Right lobe of liver (tissue), 6 donors: ENCODE results near the gene GRIK2. TPM values are rescaled to one million over a fixed set of nuclear protein-coding genes. Genes with fewer than 3 reads are reported as not detected.

Experiments used
- ATAC-seq, 4 donors: fragments of 200-7000 bp; cut with Tn5 transposase; one replicate each; pipeline ENCODE4 v1.9.1; 2020; ENCODE audit warnings: mild to moderate bottlenecking in 4 of 4, moderate library complexity in 4 of 4
- DNase-seq, 3 donors: peaks; one replicate each; pipeline ENCODE4 v3.0.0-alpha.2; 2020
- H3K27ac ChIP-seq, 3 donors: fragments of 200-600 bp; one replicate each; pipeline ENCODE4 v1.8.0; 2022
- H3K27me3 ChIP-seq, 2 donors: fragments of 200-600 bp; one replicate each; pipeline ENCODE4 v1.8.0; 2022
- H3K36me3 ChIP-seq, 4 donors: fragments of 200-600 bp; sonication (generic) in 1 of 4; one replicate each; pipeline versions ENCODE4 v1.5.1 to v1.8.0; 2017 to 2022; ENCODE audit warnings: control low read depth in 1 of 4
- H3K4me1 ChIP-seq, 4 donors: fragments of 200-600 bp; sonication (generic) in 1 of 4; one replicate each; pipeline versions ENCODE4 v1.5.1 to v1.8.0; 2017 to 2022; ENCODE audit warnings: control low read depth in 1 of 4
- H3K4me3 ChIP-seq, 3 donors: fragments of 200-600 bp; one replicate each; pipeline ENCODE4 v1.8.0; 2022
- H3K9me3 ChIP-seq, 4 donors: fragments of 200-600 bp; sonication (generic) in 1 of 4; one replicate each; pipeline versions ENCODE4 v1.5.1 to v1.8.0; 2017 to 2022; ENCODE audit warnings: control low read depth in 1 of 4
- POLR2A ChIP-seq: fragments of 450-650 bp; IDR thresholded peaks from one replicate; pipeline ENCODE4 v1.6.1; 2017; ENCODE audit warnings: antibody characterized with exemption, mild to moderate bottlenecking
- WGBS: methylation state at CpG from one replicate; pipeline ENCODE4 v1.1.6; 2018; ENCODE audit warnings: low coverage, low lambda C conversion rate; ENCODE audit not compliant: insufficient coverage; ENCODE audit errors: missing lambda C conversion rate; 5-methylcytosine and 5-hydroxymethylcytosine counted together
- intact Hi-C, 2 donors: fragments of 100-400 bp; cut with DNase I; formaldehyde crosslinking; loops; one replicate each; pipeline versions ENCODE4 v1.11.2 to v1.14.1; 2022
- total RNA-seq, 6 experiments: library from RNA; depleted of rRNA in 2 of 6; stranded (reverse); fragments of >200 nt in 2 of 6; fragmentation: NEBNext Ultra II Directional in 3 of 6; extraction: Animal tissue kit (Norgen Biotek cat#: 25700) in 3 of 6; gene quantifications; one replicate each; pipeline versions ENCODE4 v1.1.0 to v1.2.4, GENCODE V29; 2016 to 2023
- TF ChIP-seq, protein P1 (sequence below), 4 donors: fragments of 200-600 bp in 3 of 4; fragments of 450-650 bp in 1 of 4; IDR thresholded peaks; one replicate each; pipeline versions ENCODE4 v1.5.1 to v1.8.0; 2016 to 2022; ENCODE audit warnings: antibody characterized with exemption in 4 of 4, mild to moderate bottlenecking in 2 of 4
- donor health status: DM: no; HTN: yes; CAD: no.
- donor health status: DM: no; HTN: no; CAD: no.
- donor health status: DM: no; HTN: no; CAD: no.
- donor health status: DM: no; HTN: yes; CAD: no.
- donor health status: DM: no; HTN: yes; CAD: no.

GRIK2 gene
- total RNA-seq, 6 experiments from 2014 or later: 0.04 to 0.24 (median 0.09) TPM; not detected in 3

DNA sequence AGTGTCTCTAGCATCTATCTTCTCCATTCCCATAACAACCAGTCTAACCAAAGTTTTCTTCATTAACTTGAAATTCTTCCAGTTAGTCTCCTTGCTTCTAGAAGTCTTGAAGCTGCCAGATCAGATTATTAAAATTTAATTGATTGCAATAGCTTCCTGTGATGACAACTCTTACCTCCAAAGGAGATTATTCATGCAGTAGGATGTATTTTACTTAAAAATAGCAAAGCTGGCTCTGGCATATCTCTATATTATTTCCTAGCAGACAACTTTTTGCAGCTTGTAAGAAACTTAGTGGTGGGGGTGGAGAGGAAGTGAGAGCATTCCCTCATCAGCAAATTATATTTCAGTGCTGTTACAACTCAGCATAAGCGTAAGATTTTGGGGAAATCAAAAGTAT, 290.4 kb downstream of the GRIK2 start:
- Histone ChIP-seq H3K27ac (no peak overlapping the region), H3K27me3 (no peaks in the 10 kb centered on the region), H3K36me3 (no peaks in the 10 kb centered on the region), H3K9me3 (no peaks in the 10 kb centered on the region), H3K4me1 (no peaks in the 10 kb centered on the region), H3K4me3 (no peak overlapping the region)
- DNase-seq (no peak), ATAC-seq (no peak)
- intact Hi-C loops: no loop called here
- WGBS: 44% methylated on average over 1 of the region's 1 CpG
- TF ChIP-seq POLR2A: no peak
- TF ChIP-seq, protein P1, sequence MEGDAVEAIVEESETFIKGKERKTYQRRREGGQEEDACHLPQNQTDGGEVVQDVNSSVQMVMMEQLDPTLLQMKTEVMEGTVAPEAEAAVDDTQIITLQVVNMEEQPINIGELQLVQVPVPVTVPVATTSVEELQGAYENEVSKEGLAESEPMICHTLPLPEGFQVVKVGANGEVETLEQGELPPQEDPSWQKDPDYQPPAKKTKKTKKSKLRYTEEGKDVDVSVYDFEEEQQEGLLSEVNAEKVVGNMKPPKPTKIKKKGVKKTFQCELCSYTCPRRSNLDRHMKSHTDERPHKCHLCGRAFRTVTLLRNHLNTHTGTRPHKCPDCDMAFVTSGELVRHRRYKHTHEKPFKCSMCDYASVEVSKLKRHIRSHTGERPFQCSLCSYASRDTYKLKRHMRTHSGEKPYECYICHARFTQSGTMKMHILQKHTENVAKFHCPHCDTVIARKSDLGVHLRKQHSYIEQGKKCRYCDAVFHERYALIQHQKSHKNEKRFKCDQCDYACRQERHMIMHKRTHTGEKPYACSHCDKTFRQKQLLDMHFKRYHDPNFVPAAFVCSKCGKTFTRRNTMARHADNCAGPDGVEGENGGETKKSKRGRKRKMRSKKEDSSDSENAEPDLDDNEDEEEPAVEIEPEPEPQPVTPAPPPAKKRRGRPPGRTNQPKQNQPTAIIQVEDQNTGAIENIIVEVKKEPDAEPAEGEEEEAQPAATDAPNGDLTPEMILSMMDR (IDR thresholded peaks at IDR 0.05): no peak

DNA sequence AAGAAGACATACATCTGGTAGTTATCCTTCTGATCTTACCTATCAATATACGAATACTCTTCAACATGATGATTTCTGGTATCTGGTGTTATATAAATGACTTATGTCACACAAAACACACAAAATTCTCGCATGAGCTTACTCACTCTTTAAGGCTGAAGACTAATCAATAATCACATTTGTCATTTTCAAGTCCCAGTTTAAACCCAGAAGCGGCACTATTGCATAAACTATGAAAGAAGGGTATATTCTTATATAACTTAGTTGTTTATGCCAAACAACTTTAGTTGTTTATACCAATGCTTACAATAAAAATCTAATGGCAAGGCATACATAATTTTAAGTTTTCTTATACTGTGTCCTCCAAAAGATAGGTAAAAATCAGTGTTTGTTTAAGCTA, 293.1 kb downstream of the GRIK2 start:
- no peaks in the 10 kb centered on the region for H3K4me1 ChIP-seq
- intact Hi-C loops: no loop called here
- H3K4me3 ChIP-seq: no peak overlapping the region
- no peaks in the 10 kb centered on the region for H3K36me3 ChIP-seq
- H3K9me3 ChIP-seq: no peaks in the 10 kb centered on the region
- H3K27me3 ChIP-seq: no peaks in the 10 kb centered on the region
- peak; percentile 33 to 68 (median 48) for ATAC-seq
- 29% methylated on average over 3 of the region's 3 CpGs for WGBS
- no peak for TF ChIP-seq POLR2A
- TF ChIP-seq, protein P1 (IDR thresholded peaks at IDR 0.05): peak in 3 of 4 donors; percentile 10 to 36 (median 21)
- no peak overlapping the region for H3K27ac ChIP-seq
- no peak for DNase-seq

DNA sequence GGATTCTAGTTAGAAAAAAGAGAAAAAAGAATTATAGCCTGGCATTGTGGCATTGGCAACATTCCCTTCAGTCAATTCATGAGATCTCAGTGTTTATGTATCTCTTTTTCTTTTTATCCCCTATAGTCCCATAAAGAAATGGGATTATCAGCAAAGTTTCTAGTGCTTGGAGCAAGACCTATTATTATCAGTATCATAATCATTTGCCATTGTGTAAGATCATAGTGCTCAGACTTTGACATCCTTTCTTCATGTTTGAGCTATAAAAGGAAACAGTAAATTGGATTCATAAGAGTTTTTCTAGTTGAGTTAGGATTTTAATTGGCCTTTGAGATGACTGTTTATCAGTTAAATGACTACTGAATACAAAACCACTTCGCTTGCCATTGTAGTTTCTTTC, 295.6 kb downstream of the GRIK2 start:
- H3K27me3 ChIP-seq: no peaks in the 10 kb centered on the region
- H3K27ac ChIP-seq: no peak overlapping the region
- DNase-seq (no peak), ATAC-seq (no peak)
- no peak for TF ChIP-seq POLR2A
- TF ChIP-seq, protein P1 (IDR thresholded peaks at IDR 0.05): no peak
- intact Hi-C loops: no loop called here
- H3K9me3 ChIP-seq: no peaks in the 10 kb centered on the region
- 77% methylated on average over 1 of the region's 1 CpG for WGBS
- H3K4me1 ChIP-seq: no peaks in the 10 kb centered on the region
- no peaks in the 10 kb centered on the region for H3K36me3 ChIP-seq
- H3K4me3 ChIP-seq: no peak overlapping the region

DNA sequence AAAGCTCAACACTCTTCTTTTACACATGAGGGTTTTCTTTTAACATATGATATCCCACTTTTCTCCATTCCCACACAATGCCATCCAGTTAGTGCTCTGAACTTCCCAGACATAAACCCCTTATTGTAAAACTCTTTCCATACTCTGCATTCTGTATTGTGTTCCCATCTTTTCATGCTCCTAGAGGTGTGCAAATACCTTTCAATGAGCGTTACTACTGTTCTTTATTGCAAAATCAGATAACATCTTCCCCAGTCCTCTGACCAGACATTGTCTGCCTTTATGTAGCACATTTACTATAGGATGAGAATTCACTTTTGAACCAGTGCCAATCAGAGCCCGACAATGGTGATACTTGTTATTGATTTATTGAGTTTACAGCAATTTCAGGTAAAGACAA, 296.2 kb downstream of the GRIK2 start:
- DNase-seq (no peak), ATAC-seq (no peak)
- WGBS: 56% methylated on average over 2 of the region's 2 CpGs
- Histone ChIP-seq H3K4me1 (no peaks in the 10 kb centered on the region), H3K36me3 (no peaks in the 10 kb centered on the region), H3K4me3 (no peak overlapping the region), H3K27ac (no peak overlapping the region), H3K27me3 (no peaks in the 10 kb centered on the region), H3K9me3 (no peaks in the 10 kb centered on the region)
- intact Hi-C loops: no loop called here
- TF ChIP-seq, protein P1 (IDR thresholded peaks at IDR 0.05): no peak
- no peak for TF ChIP-seq POLR2A

DNA sequence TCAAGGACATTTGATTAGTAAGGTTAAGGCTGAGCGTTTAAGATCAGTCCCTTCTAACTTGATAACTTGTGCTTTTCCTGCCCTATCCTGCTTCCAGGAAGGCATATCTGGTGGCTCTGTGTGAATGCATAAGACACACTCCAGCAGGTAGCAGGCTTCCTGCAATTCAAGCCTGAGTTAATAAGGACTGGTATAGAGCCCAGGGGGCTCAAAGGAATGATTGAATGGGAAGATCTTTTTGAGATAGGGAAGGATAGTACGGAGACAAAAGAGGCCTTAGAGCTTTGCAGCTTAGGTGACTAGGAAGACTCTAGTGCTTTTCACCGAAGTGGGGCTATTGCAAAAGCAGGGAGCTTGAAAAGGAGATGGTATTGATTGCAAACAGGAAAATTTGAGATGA, 307.1 kb downstream of the GRIK2 start:
- TF ChIP-seq, protein P1 (IDR thresholded peaks at IDR 0.05): no peak
- no peak for TF ChIP-seq POLR2A
- intact Hi-C loops: no loop called here

More for the DNA sequence above, 307.1 kb downstream of the GRIK2 start:
- no peaks in the 10 kb centered on the region for H3K4me1 ChIP-seq
- H3K4me3 ChIP-seq: no peak overlapping the region
- no peaks in the 10 kb centered on the region for H3K36me3 ChIP-seq
- H3K27ac ChIP-seq: no peak overlapping the region
- DNase-seq (no peak), ATAC-seq (no peak)
- 34% methylated on average over 3 of the region's 3 CpGs for WGBS
- H3K9me3 ChIP-seq: no peaks in the 10 kb centered on the region
- no peaks in the 10 kb centered on the region for H3K27me3 ChIP-seq
